A172 (cell line): ENCODE measurements around the gene LPAR1. TPM values are rescaled to one million over a fixed set of nuclear protein-coding genes. Genes with fewer than 3 reads are reported as not detected.

Source experiments
- DNase-seq: peaks from one replicate; pipeline ENCODE4 v3.0.0-alpha.2; 2015; ENCODE audit warnings: low spot score
- total RNA-seq: library from RNA; depleted of rRNA; stranded (reverse); fragments of >200 nt; shearing (Covaris generic); gene quantifications from 2 replicates; pipeline ENCODE4 v1.2.3, GENCODE V29; 2014

Gene LPAR1
- total RNA-seq, 1 experiment from 2014 or later = 3.7 TPM

GRCh38 chr9:110951805-110952539 lies 86.3 kb downstream of the LPAR1 start:
- no peak for DNase-seq

GRCh38 chr9:110950041-110950645 lies 88.1 kb downstream of the LPAR1 start:
- no peak for DNase-seq

GRCh38 chr9:110949081-110949480 lies 89.2 kb downstream of the LPAR1 start:
- no peak for DNase-seq

- DNase-seq = no peak
Observed at GRCh38 chr9:110947491-110948044, 90.7 kb downstream of the LPAR1 start.

- DNase-seq = peak; percentile 40
Observed at GRCh38 chr9:110942522-110942921, 95.7 kb downstream of the LPAR1 start.

- no peak for DNase-seq
Observed at GRCh38 chr9:110940951-110941557, 97.2 kb downstream of the LPAR1 start.

- no peak for DNase-seq
Observed at GRCh38 chr9:110939573-110939972, 98.7 kb downstream of the LPAR1 start.

- no peak for DNase-seq
Observed at GRCh38 chr9:110939047-110939446, 99.2 kb downstream of the LPAR1 start.

- DNase-seq = no peak
Observed at GRCh38 chr9:110938242-110938641, 100.0 kb downstream of the LPAR1 start.

- no peak for DNase-seq
Observed at GRCh38 chr9:110936719-110937452, 101.4 kb downstream of the LPAR1 start.

GRCh38 chr9:110936237-110936636 lies 102.0 kb downstream of the LPAR1 start:
- no peak for DNase-seq

- DNase-seq = no peak
Observed at GRCh38 chr9:110935829-110936228, 102.4 kb downstream of the LPAR1 start.

- DNase-seq = no peak
Observed at GRCh38 chr9:110933350-110934001, 104.8 kb downstream of the LPAR1 start.

- DNase-seq = no peak
Observed at GRCh38 chr9:110932863-110933262, 105.4 kb downstream of the LPAR1 start.

GRCh38 chr9:110928599-110928998 lies 109.7 kb downstream of the LPAR1 start:
- DNase-seq = no peak

GRCh38 chr9:110926828-110927487 lies 111.3 kb downstream of the LPAR1 start:
- DNase-seq = no peak

GRCh38 chr9:110923601-110924000 lies 114.7 kb downstream of the LPAR1 start:
- no peak for DNase-seq

GRCh38 chr9:110922145-110922544 lies 116.1 kb downstream of the LPAR1 start:
- no peak for DNase-seq

GRCh38 chr9:110921705-110922104 lies 116.6 kb downstream of the LPAR1 start:
- no peak for DNase-seq

GRCh38 chr9:110919609-110920008 lies 118.7 kb downstream of the LPAR1 start:
- DNase-seq = peak; percentile 46

GRCh38 chr9:110919050-110919435 lies 119.2 kb downstream of the LPAR1 start:
- DNase-seq = no peak
